Fibroblast of the conjunctiva (primary cell): Measurements from ENCODE around the gene TLK1.
"Not testable (repeated sequence)": the region's sequence is repeated elsewhere in the genome, so short reads cannot be mapped to it uniquely, and the experiment has no call there.

Source experiments
- DNase-seq: peaks from one replicate; pipeline ENCODE4 v3.0.0-alpha.2; 2010; ENCODE audit warnings: low read depth

The TLK1 gene

GRCh38 chr2:171083451-171083850 lies 77.2 kb downstream of the TLK1 start:
- DNase-seq, result no peak

DNA sequence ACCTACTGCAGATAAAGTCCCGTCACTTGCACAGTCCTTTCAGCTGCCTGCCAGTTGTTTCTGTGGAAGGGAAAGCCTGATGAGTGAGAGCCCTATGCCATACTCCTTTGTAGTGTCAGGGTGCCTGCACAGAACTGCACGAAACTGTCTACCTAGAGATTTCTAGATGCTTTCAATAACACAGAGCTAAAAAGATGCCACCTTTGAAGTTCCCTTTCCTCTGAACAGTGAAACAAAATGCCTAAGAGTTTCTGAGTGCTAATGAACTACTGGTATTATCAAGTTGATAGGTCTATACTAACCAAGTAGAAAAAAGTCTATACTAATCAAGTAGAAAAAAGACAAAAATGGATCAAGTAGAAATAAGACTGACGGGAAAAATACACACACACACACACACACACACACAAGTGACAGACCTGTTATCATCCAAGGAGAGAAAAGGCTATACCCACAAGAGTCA lies 79.0 kb downstream of the TLK1 start:
- DNase-seq, result no peak

DNA sequence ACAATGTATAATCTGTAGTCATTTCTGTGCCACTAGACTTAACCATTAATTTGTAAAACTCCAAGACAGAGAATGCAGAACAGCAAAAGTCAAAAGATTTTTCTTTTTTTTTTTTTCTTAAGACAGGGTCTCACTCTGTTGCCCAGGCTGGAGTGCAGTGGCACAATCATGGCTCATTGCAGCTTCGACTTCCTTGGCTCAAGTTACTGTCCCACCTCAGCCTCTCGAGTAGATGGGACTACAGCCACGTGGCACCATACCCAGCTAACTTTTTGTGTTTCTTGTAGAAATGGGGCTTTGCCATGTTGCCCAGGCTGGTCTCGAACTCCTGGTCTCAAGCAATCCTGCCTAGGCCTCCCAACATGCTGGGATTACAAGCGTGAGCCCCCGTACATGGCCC lies 80.1 kb downstream of the TLK1 start:
- no peak for DNase-seq

GRCh38 chr2:171076422-171076821 lies 84.3 kb downstream of the TLK1 start:
- DNase-seq, result not testable (repeated sequence)

DNA sequence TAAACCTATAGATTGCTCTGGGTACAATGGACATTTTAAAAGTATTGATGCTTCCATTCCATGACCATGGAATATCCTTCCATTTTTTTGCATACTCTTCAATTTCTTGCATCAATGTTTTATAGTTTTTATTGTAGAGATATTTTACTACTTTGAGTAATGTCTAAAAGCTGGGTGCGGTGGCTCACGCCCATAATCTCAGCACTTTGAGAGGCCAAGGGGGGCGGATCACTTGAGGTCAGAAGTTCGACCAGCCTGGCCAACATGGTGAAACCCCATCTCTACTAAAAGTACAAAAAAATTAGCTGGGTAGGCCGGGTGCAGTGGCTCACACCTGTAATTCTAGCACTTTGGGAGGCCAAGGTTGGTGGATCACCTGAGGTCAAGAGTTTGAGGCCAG lies 88.5 kb downstream of the TLK1 start:
- DNase-seq, result no peak

DNA sequence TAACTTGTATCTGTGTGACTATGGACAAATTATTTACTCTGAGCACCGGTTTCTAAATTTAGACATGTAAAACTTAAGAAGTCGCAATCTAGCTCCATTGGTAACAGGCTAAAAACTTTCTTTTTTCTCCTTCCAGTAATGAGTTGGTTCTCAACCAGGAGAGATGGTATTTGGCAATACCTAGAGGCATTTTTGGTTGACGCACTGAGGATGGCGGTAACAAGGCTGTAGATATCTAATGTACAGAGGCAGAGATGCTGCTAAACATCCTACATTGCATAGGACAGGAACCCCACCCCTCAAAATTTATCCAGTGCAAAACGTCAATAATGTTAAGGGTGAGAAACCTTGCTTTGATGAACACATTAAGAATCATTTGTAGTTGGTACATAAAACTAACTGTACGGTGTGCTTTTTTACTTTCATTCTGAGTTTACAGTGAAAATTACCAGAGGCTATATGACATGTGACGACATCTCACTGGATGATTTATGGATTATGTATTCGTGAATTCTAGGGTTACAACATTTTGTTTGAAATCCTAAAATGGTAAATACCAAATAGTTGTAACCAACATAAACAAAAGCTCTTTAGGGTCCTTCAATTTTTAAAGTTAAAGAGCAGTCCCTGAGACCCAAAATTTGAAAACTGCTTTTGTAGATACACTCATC lies 91.3 kb downstream of the TLK1 start:
- DNase-seq, result no peak

DNA sequence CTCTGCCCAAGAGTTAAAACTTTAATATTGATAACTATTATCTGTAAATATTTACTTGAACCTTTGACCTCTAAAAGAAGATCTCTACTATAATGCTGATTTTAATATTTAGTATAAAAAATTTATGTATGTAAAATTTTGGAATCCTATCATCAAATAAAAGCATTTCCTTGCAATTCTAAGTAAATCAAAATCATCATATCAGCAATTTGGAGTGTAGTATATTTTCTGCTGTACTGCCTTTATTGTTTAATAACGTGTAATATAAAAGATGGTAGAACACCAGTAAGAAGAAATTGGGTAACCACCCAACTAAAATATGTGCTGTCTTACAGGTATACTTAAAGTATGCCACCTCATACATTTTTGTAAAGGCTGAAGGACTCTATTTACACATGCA lies 94.6 kb downstream of the TLK1 start:
- no peak for DNase-seq

- DNase-seq, result no peak
Measured at GRCh38 chr2:171057575-171057974, 103.1 kb downstream of the TLK1 start.

GRCh38 chr2:171056307-171056706 lies 104.4 kb downstream of the TLK1 start:
- DNase-seq, result no peak

GRCh38 chr2:171049691-171050090 lies 111.0 kb downstream of the TLK1 start:
- DNase-seq, result no peak

DNA sequence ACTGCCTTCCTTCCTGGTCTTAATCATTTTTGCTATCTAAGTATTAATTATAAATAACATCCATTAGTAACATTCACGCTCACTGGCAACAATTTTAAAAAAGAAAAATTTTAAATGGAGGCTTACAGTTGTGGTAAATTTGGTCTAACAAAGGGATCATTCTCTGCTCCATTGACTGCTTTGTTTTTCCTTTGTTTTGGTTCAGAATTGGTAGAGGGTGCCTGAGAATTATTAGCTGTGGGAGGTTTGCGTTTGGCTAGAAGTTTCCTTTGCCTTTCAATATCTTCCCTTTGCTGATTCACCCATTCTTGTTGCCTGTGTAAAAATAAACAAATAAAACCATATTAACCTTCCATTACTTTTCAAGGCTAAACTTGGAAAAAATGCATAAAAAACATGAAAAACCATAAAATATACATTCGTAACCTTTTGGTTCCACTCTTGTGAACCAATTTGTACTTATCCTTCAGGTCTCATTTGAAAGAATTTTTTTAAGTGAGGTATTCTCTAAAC lies 114.6 kb downstream of the TLK1 start:
- no peak for DNase-seq

DNA sequence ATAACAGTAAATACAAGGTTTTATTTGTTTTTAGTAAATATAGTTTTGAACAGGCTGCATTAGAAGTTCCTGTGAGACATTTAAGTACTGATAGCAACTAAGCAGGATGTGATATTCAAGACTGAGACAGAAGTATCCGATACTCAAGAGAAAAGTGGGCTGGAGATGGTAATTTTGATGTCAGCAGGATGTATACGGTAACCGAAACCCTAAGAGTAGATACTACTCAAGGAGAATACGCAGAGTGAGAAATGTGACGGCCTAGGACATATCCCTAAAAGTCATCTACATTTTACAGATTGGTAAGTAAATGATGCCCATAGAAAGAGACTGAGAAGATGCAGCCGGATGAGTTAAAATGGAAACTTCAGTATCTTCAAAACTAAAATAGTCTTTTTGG lies 116.3 kb downstream of the TLK1 start:
- no peak for DNase-seq

- DNase-seq, result no peak
Measured at GRCh38 chr2:171042253-171042969, 118.3 kb downstream of the TLK1 start.

DNA sequence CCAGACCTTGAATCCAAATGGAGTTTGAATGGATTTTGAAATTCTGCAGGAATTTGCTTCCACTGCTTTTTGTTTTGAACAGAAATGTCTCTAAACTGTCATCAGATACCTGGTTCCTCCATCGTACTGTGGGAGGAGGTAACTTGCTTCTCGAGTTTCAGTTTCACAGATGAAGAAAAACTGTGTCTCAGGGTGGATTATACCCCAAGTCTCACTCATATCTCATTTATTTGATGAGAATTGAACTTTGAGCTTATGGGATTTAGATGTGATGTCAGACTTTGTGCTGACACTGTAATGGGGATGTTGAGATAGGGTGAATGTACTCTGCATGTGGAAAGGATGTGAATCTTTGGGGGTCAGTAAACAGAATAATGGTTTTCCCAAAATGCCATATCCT lies 124.2 kb downstream of the TLK1 start:
- no peak for DNase-seq

DNA sequence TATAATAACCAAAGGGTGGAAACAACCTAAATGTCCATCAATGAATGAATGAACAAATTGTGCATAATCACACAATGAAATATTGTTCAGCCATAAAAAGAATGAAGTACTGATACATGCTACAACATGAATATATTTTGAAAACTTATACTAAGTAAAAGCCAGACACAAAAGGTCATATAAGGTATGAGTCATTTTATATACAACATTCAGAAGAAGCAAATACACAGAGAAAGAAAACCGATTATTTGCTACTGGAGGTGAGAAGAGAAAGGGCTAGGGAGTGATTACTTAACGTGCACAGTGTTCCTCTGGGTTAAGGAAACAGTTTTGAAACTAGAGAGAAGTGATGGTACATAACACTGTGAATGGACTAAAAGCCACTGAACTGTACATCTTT lies 126.4 kb downstream of the TLK1 start:
- no peak for DNase-seq

DNA sequence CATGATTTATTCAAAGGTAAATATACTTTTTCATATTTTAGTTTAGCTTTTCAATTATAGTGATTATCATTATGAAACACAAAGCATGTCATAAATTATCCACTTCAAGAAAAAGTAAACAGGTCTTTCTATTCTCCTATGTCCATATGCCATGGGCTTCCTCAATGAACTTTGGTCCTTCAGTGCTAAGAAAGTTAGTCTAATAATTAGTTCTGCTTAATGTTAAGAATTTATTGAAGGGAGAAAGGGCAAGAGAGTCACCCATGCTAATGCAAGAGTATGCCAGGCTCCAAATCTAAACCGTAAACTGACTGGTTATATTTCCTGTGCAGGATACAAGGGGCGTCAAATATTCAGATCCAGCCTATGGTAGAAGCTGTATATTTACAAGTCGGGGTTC lies 135.5 kb downstream of the TLK1 start:
- DNase-seq, result no peak

- no peak for DNase-seq
Measured at GRCh38 chr2:171018522-171018921, 142.2 kb downstream of the TLK1 start.

GRCh38 chr2:171016125-171016524 lies 144.6 kb downstream of the TLK1 start:
- no peak for DNase-seq

GRCh38 chr2:171013851-171014250 lies 146.8 kb downstream of the TLK1 start:
- no peak for DNase-seq

GRCh38 chr2:171009386-171009785 lies 151.3 kb downstream of the TLK1 start:
- no peak for DNase-seq

- no peak for DNase-seq
Measured at GRCh38 chr2:171008550-171009205, 152.0 kb downstream of the TLK1 start.

- DNase-seq, result no peak
Measured at GRCh38 chr2:171004833-171005232, 155.9 kb downstream of the TLK1 start.

- DNase-seq, result no peak
Measured at GRCh38 chr2:171004363-171004762, 156.3 kb downstream of the TLK1 start.
